ENCODE results near the gene IGFBP6.

Gene IGFBP6

DNA sequence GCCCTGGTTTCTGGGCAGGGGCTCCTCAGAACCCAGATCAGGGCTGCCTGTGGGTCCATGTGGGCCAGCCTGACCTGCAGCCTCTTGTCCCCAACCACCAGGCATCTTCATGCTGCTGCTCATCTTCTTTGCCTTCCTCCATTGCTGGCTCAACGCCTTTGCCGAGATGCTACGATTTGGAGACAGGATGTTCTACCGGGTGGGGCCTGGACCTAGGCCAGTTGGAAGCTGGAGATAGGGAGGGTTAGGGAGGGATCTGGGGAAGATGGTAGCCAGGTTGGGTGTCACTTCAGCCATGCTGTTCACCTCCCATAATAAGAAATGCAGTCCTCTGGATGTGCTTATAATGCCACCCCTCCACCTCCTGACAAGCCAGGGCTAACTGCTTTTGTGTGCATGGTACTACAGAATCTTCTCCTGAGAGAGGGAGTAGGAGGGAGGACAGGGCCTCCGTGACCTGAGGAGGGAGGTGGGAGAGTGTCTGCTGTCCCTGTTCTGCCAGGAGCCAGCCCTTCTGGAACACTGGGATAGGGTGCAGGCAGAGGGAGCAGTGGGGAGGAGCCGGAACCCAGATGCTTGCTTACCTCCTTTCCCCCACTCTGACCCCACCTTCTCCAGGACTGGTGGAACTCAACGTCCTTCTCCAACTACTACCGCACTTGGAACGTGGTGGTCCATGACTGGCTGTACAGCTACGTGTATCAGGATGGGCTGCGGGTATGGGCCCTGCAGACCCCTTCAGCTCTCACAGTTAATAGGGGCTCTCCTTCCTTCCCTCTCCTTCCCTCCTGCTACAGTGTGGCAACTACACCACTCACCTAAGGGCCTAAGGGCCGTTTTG lies 23.4 kb downstream of the IGFBP6 start:
- no peak for DNase-seq (ENCODE audit: low read depth)

- DNase-seq (ENCODE audit: low read depth) = no peak
Observed at GRCh38 chr12:53122961-53123468, 25.5 kb downstream of the IGFBP6 start.

DNA sequence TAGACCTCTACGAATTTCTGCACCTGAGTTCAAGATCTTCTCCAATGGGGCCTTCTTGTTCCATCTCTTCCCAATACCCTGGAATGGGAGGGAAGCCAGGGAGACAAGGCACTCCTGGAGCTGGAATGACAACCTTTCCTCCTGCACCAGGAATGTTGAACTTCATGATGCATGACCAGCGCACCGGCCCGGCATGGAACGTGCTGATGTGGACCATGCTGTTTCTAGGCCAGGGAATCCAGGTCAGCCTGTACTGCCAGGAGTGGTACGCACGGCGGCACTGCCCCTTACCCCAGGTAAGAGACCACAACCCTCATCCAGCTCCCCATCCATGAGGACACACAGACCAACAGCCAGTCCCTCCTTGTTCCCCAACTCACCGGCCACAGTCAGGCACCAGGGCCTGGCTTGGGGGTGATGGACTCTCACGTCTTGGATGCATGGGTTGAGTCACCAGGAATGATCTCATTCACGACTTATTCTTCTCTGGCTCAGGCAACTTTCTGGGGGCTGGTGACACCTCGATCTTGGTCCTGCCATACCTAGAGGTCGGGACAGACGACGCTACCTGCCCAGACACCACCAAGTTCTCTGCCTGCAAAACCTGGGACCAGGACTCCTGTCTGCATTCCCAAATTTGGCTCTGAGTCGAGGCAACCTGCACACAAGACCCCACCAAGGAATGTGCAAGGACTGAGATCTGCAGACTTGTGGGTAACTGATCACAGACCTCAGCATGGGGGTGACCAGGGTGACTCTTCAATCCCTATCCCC lies 26.3 kb downstream of the IGFBP6 start:
- no peak for DNase-seq (ENCODE audit: low read depth)

GRCh38 chr12:53124352-53124723 lies 26.9 kb downstream of the IGFBP6 start:
- DNase-seq (ENCODE audit: low read depth) = no peak

DNA sequence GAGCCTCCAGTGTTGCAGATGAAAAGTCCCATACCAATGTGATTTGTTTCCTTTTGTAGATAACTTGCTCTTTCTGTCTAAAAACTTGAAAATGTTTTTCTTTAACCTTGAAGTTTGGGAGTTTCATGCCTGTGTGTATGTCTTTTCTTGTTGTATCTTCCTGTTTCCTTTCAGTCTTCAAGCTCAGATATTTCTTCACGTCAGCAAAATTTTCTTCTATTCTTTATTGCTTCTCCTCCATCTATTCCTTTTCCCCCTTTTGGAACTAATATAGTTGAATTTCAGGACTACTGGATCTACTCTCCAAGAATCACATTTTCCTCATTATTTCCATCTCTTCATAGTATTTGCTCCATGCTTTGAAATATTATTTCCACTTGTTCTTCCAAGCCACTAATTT lies 29.7 kb downstream of the IGFBP6 start:
- no peak for DNase-seq (ENCODE audit: low read depth)

- DNase-seq (ENCODE audit: low read depth) = no peak
Observed at GRCh38 chr12:53128780-53129569, 31.5 kb downstream of the IGFBP6 start.

- DNase-seq (ENCODE audit: low read depth) = no peak
Observed at GRCh38 chr12:53131844-53132243, 34.4 kb downstream of the IGFBP6 start.

DNA sequence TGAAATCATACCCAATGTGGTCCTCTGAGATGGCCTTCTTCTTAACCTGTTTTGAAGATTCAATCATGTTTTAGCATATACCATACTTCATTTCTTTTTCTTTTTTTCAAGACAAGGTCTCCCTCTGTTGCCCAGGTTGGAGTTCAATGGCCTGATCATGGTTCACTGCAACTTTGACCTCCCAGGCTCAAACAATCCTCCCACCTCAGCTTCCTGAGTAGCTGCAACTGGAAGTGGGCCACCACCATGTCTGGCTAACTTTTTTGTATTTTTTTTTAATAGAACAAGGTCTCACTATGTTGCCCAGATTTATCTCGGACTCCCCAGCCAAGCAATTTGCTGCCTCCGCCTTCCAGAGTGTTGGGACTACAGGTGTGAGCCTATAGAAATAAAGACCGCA lies 36.3 kb downstream of the IGFBP6 start:
- no peak for DNase-seq (ENCODE audit: low read depth)

DNA sequence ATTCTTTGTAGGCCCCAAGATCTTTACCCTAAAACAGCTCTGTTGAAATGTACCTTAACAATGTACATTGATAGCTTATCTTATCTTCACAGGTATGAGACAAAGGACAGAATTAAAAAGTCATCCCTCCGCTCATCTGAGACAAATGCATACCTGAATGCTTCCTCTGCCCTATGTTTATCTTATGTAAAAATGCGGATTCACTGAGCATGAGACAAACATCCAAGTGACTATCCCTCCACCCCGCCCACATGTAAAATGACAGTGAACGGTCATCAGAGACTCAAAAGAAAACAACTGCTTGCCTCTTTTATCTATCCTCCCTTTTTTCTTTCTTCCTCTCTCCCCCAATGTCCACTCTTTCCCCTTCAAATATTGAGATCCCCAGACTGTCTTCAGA lies 45.9 kb downstream of the IGFBP6 start:
- DNase-seq (ENCODE audit: low read depth) = no peak

DNA sequence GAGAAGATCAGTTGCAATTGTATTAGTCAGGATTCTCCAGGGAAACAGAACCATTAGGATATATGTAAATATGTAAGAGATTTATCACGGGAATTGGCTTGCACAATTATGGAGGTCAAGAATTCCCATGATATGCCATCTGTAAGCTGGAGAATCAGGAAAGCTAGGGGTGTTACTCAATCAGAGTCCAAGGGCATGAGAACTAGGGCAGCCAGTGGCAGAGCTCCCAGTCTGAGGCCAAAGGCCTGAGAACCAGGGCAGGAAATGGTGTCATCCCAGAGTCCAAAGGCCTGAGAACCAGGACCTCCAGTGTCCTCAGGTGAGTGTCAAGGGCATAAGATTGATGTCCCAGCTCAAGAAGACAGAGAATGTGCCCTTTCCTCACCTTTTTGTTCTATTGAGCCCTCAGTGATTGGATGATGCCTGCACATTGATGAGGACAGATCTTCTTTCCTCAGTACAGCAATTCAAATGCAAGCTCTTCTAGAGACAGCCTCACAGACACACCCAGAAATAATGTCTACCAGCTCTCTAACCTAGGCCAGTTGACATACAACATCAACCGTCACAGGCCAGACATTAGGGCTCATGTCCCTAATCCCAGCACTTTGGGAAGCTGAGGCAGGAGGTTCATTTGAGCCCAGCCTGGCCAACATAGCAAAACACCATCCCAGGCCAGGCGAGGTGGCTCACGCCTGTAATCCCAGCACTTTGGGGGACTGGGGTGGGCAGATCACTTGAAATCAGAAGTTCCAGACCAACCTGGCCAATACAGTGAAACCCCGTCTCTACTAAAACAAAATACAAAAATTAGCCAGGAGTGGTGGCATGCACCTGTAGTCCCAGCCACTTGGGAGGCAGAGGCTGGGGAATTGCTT lies 48.2 kb downstream of the IGFBP6 start:
- no peak for DNase-seq (ENCODE audit: low read depth)

GRCh38 chr12:53147181-53147580 lies 49.7 kb downstream of the IGFBP6 start:
- DNase-seq (ENCODE audit: low read depth) = no peak

- no peak for DNase-seq (ENCODE audit: low read depth)
Observed at GRCh38 chr12:53147653-53148052, 50.2 kb downstream of the IGFBP6 start.

- DNase-seq (ENCODE audit: low read depth) = no peak
Observed at GRCh38 chr12:53151039-53151438, 53.6 kb downstream of the IGFBP6 start.

All from fibroblast of the conjunctiva (primary cell).